Thyroid gland (tissue), 4 donors: Measurements from ENCODE around the gene GTF3C4. TPM values are rescaled to one million over a fixed set of nuclear protein-coding genes. Genes with fewer than 3 reads are reported as not detected.

Experiments used
- DNase-seq, 2 donors: peaks; one replicate each; pipeline ENCODE4 v3.0.0-alpha.2; 2019
- H3K27ac ChIP-seq, 3 donors: fragments of 200-600 bp; sonication (generic); 1 replicate in 2 of 3; 2 replicates in 1 of 3; pipeline ENCODE4 v1.5.1; 2016 to 2019; ENCODE audit warnings: mild to moderate bottlenecking in 1 of 3, moderate library complexity in 1 of 3
- H3K27me3 ChIP-seq: fragments of 200-600 bp; sonication (generic); one replicate; pipeline ENCODE4 v1.5.1; 2019
- H3K36me3 ChIP-seq, 2 donors: fragments of 200-600 bp; sonication (generic); one replicate each; pipeline ENCODE4 v1.5.1; 2016 to 2019
- H3K4me1 ChIP-seq, 2 donors: fragments of 200-600 bp; sonication (generic); one replicate each; pipeline ENCODE4 v1.5.1; 2017 to 2019
- H3K4me3 ChIP-seq, 3 donors: fragments of 200-600 bp; sonication (generic); replicated peaks in 1 of 3; 1 replicate in 2 of 3; 2 replicates in 1 of 3; pipeline ENCODE4 v1.5.1; 2016; ENCODE audit warnings: mild to moderate bottlenecking in 1 of 3
- H3K9me3 ChIP-seq: fragments of 200-600 bp; sonication (generic); one replicate; pipeline ENCODE4 v1.5.1; 2017
- CTCF ChIP-seq, 6 experiments: fragments of 200-600 bp in 3 of 6; fragments of 450-650 bp in 3 of 6; sonication (generic) in 3 of 6; IDR thresholded peaks; one replicate each; pipeline ENCODE4 v1.5.1; 2016 to 2019; ENCODE audit warnings: antibody characterized with exemption in 6 of 6, mild to moderate bottlenecking in 2 of 6, inconsistent platforms in 1 of 6, moderate library complexity in 1 of 6
- POLR2A ChIP-seq, 2 donors: fragments of 450-650 bp; IDR thresholded peaks; one replicate each; pipeline ENCODE4 v1.6.1; 2017; ENCODE audit warnings: antibody characterized with exemption in 2 of 2, mild to moderate bottlenecking in 2 of 2, moderate library complexity in 1 of 2
- WGBS, 2 donors: methylation state at CpG; one replicate each; pipeline ENCODE4 v1.1.5; 2017; 5-methylcytosine and 5-hydroxymethylcytosine counted together
- intact Hi-C: fragments of 100-400 bp; cut with DNase I; formaldehyde crosslinking; loops from one replicate; pipeline ENCODE4 v1.15.1; 2023
- total RNA-seq, 4 donors: library from RNA; depleted of rRNA; stranded (reverse); fragments of >200 nt; gene quantifications; one replicate each; pipeline ENCODE4 v1.2.3, GENCODE V29; 2016

Gene GTF3C4
- total RNA-seq, 4 donors from 2014 or later = 20.5 to 25.0 (median 22.1) TPM

- Histone ChIP-seq H3K27ac (no peak overlapping the region), H3K4me1 (no peaks in the 10 kb centered on the region), H3K4me3 (no peak overlapping the region), H3K9me3 (no peaks in the 10 kb centered on the region), H3K36me3 (no peaks in the 10 kb centered on the region), H3K27me3 (no peaks in the 10 kb centered on the region)
- DNase-seq = no peak
- TF ChIP-seq POLR2A (IDR thresholded peaks at IDR 0.05) (no peak), CTCF (IDR thresholded peaks at IDR 0.05) (no peak)
- intact Hi-C loops = no loop called here
- 48 to 50% methylated on average over 1 of the region's 1 CpG for WGBS, 2 donors
Measured at GRCh38 chr9:132699956-132700355, 29.7 kb downstream of the GTF3C4 start.

- WGBS, 2 donors = 0 to 48% methylated on average over 1 of the region's 1 CpG
- intact Hi-C loops = no loop called here
- Histone ChIP-seq H3K27ac (no peak overlapping the region), H3K36me3 (no peaks in the 10 kb centered on the region), H3K27me3 (no peaks in the 10 kb centered on the region), H3K4me3 (no peak overlapping the region), H3K9me3 (no peaks in the 10 kb centered on the region), H3K4me1 (no peaks in the 10 kb centered on the region)
- TF ChIP-seq POLR2A (IDR thresholded peaks at IDR 0.05) = no peak
- TF ChIP-seq CTCF (IDR thresholded peaks at IDR 0.05) = no peak
- no peak for DNase-seq
Measured at GRCh38 chr9:132702254-132702653, 32.0 kb downstream of the GTF3C4 start.

- no peak for DNase-seq
- no peak overlapping the region for H3K27ac ChIP-seq
- WGBS, 2 donors = 62 to 72% methylated on average over 2 of the region's 2 CpGs
Measured at GRCh38 chr9:132703336-132703735, 33.1 kb downstream of the GTF3C4 start.

GRCh38 chr9:132708239-132708638 is 38.0 kb downstream of the GTF3C4 start:
- WGBS, 2 donors = 85 to 86% methylated on average over 8 of the region's 8 CpGs
- no peaks in the 10 kb centered on the region for H3K9me3 ChIP-seq
- H3K27ac ChIP-seq = no peak overlapping the region
- TF ChIP-seq POLR2A (IDR thresholded peaks at IDR 0.05) = no peak
- TF ChIP-seq CTCF (IDR thresholded peaks at IDR 0.05) = no peak
- H3K4me1 ChIP-seq = no peaks in the 10 kb centered on the region
- no peaks in the 10 kb centered on the region for H3K36me3 ChIP-seq
- H3K4me3 ChIP-seq = no peak overlapping the region
- no peak for DNase-seq
- no peaks in the 10 kb centered on the region for H3K27me3 ChIP-seq
- intact Hi-C loops = no loop called here

More at GRCh38 chr9:132703336-132703735, 33.1 kb downstream of the GTF3C4 start:
- Histone ChIP-seq H3K4me1 (no peaks in the 10 kb centered on the region), H3K9me3 (no peaks in the 10 kb centered on the region), H3K27me3 (no peaks in the 10 kb centered on the region), H3K4me3 (no peak overlapping the region), H3K36me3 (no peaks in the 10 kb centered on the region)
- intact Hi-C loops = no loop called here
- TF ChIP-seq POLR2A (IDR thresholded peaks at IDR 0.05) (no peak), CTCF (IDR thresholded peaks at IDR 0.05) (no peak)

GRCh38 chr9:132708769-132709430 is 38.6 kb downstream of the GTF3C4 start:
- intact Hi-C loops = no loop called here
- WGBS, 2 donors = 86% methylated on average over 23 of the region's 23 CpGs
- Histone ChIP-seq H3K9me3 (no peaks in the 10 kb centered on the region), H3K27me3 (no peaks in the 10 kb centered on the region), H3K4me1 (no peaks in the 10 kb centered on the region), H3K27ac (no peak overlapping the region), H3K36me3 (no peaks in the 10 kb centered on the region), H3K4me3 (no peak overlapping the region)
- TF ChIP-seq CTCF (IDR thresholded peaks at IDR 0.05) (no peak), POLR2A (IDR thresholded peaks at IDR 0.05) (no peak)
- DNase-seq = no peak
